Stimulated activated CD4-positive, alpha-beta T cell treated with anti-CD3 and anti-CD28 coated beads, Interleukin-12 subunit alpha, Interleukin-12 subunit beta, amount 100 ng/mL, for 24 hours (primary cell): Measurements from ENCODE around the gene CASP10.

ENCODE experiments used
- DNase-seq, 2 experiments: peaks; one replicate each; pipeline ENCODE4 v3.0.0-alpha.2; 2020; ENCODE audit warnings: low read depth in 2 of 2

The CASP10 gene

DNA sequence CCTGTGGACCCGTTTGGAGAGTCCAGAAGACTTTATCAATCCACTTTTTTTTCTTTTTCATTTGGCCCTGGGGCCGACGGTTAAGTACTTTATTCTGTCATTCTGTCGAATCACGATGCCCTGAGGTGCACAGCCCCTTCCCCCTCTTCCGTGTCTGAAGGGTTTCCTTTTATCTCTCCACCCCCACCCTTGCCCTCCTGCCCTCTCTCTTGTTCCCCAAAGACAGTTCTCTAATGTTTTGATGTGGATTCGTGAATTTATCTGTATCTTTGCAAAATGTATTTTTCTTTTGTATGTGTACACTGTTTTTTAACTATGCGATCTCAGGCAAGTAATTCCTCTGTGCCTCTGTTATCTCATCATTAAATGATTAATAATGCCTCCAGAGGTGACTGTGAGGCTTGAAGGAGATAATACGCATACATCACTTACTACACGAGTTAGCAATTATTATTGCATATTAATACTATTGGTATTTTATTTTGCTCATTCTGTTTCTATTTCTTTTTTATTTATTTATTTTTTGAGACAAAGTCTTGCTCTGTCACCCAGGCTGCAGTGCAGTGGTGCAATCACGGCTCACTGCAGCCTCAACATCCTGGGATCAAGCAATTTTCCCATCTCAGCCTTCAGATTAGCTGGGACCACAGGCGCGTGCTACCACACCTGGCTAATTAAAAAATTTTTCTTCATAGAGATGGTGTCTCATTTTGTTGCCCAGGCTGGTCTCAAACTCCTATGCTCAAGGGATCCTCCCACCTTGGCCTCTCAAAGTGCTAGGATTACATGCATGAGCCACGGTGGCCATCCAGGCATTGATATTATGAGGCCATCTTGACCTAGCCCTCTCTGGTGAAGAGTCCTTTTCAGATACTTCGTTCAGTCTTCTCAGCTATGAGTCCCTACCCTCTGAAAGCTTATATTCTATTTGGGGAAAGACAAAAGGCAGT lies 76.0 kb downstream of the CASP10 start:
- no peak for DNase-seq

- peak in 1 of 2 experiments; percentile 32 for DNase-seq
These were observed 77.4 kb downstream of the CASP10 start, which contains the start of gene CASP8 for GRCh38 chr2:201260302-201260800. Gene CASP8 (plus strand): TSS chr2:201260536. CDS start chr2:201266487, 5,951 bp downstream.

- peak in 1 of 2 experiments; percentile 26 for DNase-seq
These were observed 78.5 kb downstream of the CASP10 start for GRCh38 chr2:201261471-201261870.

GRCh38 chr2:201261906-201262305 lies 79.0 kb downstream of the CASP10 start:
- DNase-seq, result no peak

GRCh38 chr2:201262718-201263117 lies 79.8 kb downstream of the CASP10 start:
- DNase-seq, result no peak

GRCh38 chr2:201263779-201264178 lies 80.8 kb downstream of the CASP10 start:
- no peak for DNase-seq

DNA sequence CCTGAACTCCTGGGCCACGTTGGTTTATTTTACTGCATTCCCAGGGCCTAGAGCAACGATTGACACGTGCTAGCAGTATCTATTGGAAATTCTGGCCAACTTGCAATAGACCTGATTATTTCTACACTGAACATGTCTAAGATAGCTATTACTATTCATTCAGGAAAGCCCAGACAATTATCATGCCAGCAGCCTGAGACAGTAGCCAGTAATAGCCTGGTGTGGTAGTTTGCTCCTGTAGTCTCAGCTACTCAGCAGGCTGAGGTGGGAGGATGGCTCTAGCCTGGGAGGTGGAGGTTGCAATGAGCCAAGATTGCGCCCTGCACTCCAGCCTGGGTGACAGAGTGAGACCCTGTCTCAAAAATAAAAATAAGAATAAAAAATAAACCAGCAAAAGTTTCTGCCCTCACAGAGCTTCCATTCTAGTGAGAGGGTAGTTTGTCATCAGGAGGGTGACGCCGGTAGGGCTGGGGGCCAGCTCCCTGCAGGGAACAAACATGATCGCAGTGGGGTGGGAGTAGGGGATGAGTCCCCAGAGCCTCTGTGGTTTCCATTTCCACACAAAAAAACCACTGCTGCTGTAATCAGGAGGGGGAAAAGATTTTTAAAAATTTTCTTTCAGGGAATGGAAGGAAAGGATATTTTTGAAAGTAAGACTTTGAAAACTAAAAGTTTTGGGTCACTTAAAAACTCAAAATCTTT lies 81.7 kb downstream of the CASP10 start:
- no peak for DNase-seq

DNA sequence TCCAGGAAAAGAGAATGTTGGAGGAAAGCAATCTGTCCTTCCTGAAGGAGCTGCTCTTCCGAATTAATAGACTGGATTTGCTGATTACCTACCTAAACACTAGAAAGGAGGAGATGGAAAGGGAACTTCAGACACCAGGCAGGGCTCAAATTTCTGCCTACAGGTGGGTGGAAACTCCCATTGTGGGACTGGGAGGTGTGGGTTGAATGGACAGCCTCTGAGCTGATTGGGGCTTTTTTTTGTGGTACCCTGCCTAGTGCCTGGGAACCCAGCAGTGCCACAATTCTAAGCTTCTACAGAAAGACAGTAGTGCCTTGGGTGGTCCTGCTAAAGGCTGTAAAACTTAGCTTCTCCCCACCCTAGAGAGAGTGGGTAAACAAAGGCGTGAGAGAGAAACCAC lies 83.7 kb downstream of the CASP10 start:
- DNase-seq, result no peak

GRCh38 chr2:201267278-201268030 lies 84.5 kb downstream of the CASP10 start:
- DNase-seq, result no peak

DNA sequence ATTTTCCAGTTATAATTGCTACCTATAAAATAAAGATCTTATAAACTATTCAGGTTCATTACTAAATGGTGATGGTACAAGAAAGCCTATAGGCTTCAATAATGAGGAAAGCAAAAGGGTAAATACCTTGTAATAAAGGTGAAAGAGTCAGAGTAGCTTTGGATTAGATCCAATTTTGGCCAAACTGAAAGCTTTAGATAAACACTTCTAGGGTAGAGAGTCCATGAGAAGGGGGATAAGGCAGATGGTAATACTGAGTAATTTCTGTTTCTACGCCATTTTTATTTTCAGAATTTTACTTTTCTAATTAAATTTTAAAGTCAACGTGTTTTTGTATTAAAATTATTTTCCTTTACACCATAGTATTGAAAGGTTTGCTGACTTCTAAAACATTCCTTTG lies 86.8 kb downstream of the CASP10 start:
- DNase-seq, result no peak

GRCh38 chr2:201270293-201271001 lies 87.5 kb downstream of the CASP10 start:
- no peak for DNase-seq

- DNase-seq, result no peak
These were observed 89.0 kb downstream of the CASP10 start for GRCh38 chr2:201271917-201272316.

DNA sequence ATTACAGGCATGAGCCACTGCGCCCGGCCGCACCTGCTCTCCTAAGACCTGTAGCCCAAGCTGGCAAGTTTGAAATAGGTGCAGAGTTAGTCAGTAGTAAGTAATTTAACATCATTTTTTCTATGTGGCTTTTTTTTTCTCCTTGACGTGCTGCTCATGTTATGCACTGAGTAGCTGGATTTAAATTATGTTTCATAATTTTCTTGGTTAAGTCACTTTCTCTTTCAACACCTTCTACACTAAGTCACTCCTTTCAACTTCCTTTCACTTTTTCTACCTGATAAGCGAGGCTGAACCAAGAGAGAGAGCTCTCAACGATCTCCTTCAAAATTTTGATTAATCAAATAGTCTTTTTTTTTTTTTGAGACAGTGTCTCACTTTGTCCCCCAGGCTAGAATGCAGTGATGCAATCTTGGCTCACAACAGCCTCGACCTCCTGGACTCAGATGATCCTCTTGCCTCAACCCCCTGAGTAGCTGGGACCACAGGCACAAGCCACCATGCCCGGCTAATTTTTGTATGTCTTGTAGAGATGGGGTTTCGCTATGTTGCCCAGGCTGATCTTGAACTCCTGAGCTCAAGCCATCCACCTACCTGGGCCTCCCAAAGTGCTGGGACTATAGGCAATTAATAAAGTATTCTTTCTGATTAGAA lies 90.5 kb downstream of the CASP10 start:
- no peak for DNase-seq

GRCh38 chr2:201275069-201275468 lies 92.1 kb downstream of the CASP10 start:
- no peak for DNase-seq

- no peak for DNase-seq
These were observed 93.0 kb downstream of the CASP10 start for GRCh38 chr2:201275990-201276389.

- no peak for DNase-seq
These were observed 93.6 kb downstream of the CASP10 start for GRCh38 chr2:201276511-201276910.
